Nephron progenitor cell (in vitro differentiated cells): Measurements from ENCODE around the gene MAP3K5.

Source experiments
- DNase-seq: peaks from one replicate; pipeline ENCODE4 v3.0.0; 2021
- H3K27ac Mint-ChIP-seq: 2 replicates; pipeline ENCODE4 v1.8.0; 2021; ENCODE audit warnings: mild to moderate bottlenecking, moderate library complexity, mixed read lengths
- H3K27me3 Mint-ChIP-seq: 2 replicates; pipeline ENCODE4 v1.8.0; 2021; ENCODE audit warnings: mild to moderate bottlenecking, low read depth, mixed read lengths; ENCODE audit not compliant: poor library complexity
- H3K36me3 Mint-ChIP-seq: 2 replicates; pipeline ENCODE4 v1.8.0; 2021; ENCODE audit warnings: low read depth, mixed read lengths
- H3K4me1 Mint-ChIP-seq: 2 replicates; pipeline ENCODE4 v1.8.0; 2021; ENCODE audit warnings: mixed read lengths
- H3K4me3 Mint-ChIP-seq: 2 replicates; pipeline ENCODE4 v1.8.0; 2021; ENCODE audit warnings: mild to moderate bottlenecking, moderate library complexity, mixed read lengths
- H3K9me3 Mint-ChIP-seq: 2 replicates; pipeline ENCODE4 v1.8.0; 2021; ENCODE audit warnings: mild to moderate bottlenecking, moderate library complexity, mixed read lengths
- TF ChIP-seq, protein P1 (sequence below): fragments of 200-600 bp; sonication (generic); IDR thresholded peaks from 2 replicates; pipeline ENCODE4 v1.5.0; 2021; ENCODE audit warnings: antibody characterized with exemption

MAP3K5 gene

DNA sequence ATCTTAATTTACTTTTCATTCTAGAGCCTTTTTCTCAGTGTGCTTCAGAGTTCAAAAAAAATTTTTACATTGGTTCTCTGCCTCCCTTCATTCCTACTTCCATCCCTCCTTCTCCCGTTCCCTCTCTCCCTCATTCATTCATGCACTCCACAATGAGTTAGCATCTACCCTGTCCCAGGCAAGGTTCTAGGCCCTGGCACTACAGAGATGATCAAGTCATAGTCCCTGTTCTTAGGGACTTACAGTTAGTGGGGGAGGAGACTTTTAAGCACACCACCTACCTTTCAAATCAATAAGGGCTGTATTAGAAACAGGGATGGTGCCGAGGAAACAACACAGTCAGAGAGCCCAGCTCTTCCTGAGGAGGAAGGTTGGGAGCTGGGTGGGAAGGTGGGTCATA is 40.3 kb downstream of the MAP3K5 start:
- Mint-ChIP-seq H3K36me3 (no peaks in the 10 kb centered on the region), H3K9me3 (no peaks in the 10 kb centered on the region), H3K27ac (no peak overlapping the region), H3K4me3 (no peak overlapping the region), H3K27me3 (peaks cover 3% of the 10 kb centered on the region), H3K4me1 (peaks cover 15% of the 10 kb centered on the region)
- no peak for DNase-seq
- TF ChIP-seq, protein P1, sequence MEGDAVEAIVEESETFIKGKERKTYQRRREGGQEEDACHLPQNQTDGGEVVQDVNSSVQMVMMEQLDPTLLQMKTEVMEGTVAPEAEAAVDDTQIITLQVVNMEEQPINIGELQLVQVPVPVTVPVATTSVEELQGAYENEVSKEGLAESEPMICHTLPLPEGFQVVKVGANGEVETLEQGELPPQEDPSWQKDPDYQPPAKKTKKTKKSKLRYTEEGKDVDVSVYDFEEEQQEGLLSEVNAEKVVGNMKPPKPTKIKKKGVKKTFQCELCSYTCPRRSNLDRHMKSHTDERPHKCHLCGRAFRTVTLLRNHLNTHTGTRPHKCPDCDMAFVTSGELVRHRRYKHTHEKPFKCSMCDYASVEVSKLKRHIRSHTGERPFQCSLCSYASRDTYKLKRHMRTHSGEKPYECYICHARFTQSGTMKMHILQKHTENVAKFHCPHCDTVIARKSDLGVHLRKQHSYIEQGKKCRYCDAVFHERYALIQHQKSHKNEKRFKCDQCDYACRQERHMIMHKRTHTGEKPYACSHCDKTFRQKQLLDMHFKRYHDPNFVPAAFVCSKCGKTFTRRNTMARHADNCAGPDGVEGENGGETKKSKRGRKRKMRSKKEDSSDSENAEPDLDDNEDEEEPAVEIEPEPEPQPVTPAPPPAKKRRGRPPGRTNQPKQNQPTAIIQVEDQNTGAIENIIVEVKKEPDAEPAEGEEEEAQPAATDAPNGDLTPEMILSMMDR: no peak

DNA sequence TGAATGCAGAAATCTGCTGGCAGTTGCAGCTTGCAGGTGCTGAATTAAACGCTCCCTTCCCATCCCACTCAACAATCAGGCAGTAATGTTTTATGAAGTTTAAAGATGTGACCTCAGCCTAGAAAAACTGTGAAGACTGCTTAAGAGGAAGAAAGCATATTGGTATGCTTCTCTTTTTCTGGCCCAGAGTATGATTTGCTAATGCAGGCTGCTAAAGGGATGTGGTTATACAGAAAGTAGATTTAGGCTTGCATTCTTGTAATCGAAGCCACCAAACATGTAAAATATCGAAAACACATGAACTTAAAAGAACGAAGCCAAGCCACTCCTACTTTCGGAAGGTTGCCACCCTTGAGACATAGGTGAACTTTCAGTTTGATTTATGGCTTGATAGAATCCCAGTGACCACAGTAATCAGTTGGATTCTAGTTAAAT is 40.7 kb downstream of the MAP3K5 start:
- H3K4me1 Mint-ChIP-seq: peaks cover 15% of the 10 kb centered on the region
- TF ChIP-seq, protein P1: no peak
- no peaks in the 10 kb centered on the region for H3K9me3 Mint-ChIP-seq
- no peak overlapping the region for H3K27ac Mint-ChIP-seq
- peaks cover 3% of the 10 kb centered on the region for H3K27me3 Mint-ChIP-seq
- H3K36me3 Mint-ChIP-seq: no peaks in the 10 kb centered on the region
- DNase-seq: no peak
- no peak overlapping the region for H3K4me3 Mint-ChIP-seq

DNA sequence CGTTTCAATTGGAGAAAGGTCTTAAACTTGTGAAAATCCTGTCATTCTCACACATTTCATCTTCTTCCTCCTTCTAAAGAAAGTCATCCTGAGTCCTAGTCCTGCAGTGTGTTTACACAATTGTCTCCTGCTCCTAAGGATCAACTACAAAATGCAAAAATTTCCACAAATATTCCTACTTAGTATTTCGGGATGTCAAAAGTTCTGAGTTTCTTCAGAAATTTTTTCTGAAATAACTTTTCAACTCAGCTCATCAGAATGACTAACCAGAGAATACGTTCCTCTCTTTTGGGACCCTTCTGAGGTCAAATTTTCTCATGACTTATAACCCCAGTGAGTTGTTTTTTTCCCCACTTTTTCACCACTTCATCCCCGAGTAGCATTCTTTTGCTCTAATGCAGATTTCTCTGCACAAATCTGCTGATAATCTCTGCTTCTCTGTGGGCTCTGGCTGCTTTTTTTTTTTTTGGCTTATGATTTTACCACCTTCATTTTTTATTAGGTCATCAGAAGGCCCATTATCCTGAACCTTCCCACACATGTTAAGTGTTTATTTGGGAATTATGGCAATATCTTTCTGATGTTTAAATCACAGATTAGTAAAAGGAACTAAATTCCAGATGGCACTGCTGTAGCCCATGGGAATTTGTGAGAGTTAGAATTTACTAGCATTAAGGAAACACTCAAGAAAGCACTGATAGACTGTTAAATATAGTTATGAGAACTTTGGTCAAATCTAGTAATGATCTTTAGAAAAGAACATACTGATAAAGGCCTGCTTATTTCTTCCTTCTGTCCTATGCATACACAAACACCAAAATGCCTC is 41.4 kb downstream of the MAP3K5 start:
- Mint-ChIP-seq H3K27me3 (peaks cover 3% of the 10 kb centered on the region), H3K9me3 (no peaks in the 10 kb centered on the region), H3K36me3 (no peaks in the 10 kb centered on the region), H3K27ac (peak overlapping the region; percentile 49), H3K4me1 (peaks cover 15% of the 10 kb centered on the region), H3K4me3 (no peak overlapping the region)
- TF ChIP-seq, protein P1: no peak
- DNase-seq: no peak

DNA sequence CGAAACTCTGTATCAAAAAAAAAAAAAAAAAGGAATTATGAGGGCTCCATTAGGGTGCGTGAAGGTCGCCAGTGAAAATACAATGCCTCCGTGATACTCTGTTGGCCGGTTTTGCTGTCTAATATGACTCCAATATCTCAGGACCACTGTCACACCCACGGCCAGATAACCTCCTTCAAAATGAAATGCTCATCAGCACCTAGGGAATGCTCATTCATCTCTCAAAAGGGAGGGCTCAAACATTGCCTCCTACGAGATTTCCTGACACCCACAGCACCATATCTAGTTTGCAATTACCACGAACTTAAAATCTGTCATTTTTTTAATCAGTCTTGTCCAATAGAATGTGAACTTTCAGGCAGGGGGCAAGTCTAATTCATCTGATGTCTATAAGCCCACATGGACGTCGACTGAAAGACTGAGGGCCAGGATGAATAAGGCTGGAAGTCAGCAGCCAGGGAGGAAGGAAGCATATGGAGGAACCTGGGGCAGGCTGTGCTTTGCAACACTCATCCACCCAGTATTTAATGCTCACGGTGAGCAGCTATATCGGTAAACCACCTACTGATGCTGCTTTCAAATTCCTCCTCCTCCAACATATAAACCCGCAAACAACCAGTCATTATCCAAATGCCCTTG is 42.8 kb downstream of the MAP3K5 start:
- Mint-ChIP-seq H3K27ac (peak overlapping the region; percentile 51), H3K36me3 (no peaks in the 10 kb centered on the region), H3K9me3 (no peaks in the 10 kb centered on the region), H3K27me3 (peaks cover 3% of the 10 kb centered on the region), H3K4me3 (no peak overlapping the region), H3K4me1 (peaks cover 24% of the 10 kb centered on the region)
- DNase-seq: no peak
- TF ChIP-seq, protein P1: no peak

DNA sequence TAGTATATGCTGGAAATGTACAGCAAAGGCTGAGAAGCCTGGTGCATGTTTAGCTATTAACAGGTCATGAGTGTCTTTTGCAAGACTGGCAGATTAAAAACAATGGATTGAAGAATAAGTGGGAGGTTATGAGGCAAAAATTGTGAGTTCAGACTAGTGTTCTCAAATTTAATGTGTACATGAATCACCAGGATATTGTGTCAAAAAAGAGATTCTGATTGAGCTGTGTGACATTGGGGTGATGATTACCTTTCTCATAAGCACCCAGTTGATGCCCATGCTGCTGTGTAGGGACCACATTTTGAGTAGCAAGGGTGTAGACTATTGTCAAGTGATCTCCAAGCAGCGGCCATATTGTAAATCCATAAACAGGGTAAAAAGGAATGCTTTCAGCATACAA is 44.8 kb downstream of the MAP3K5 start:
- no peak for DNase-seq
- H3K27me3 Mint-ChIP-seq: peaks cover 3% of the 10 kb centered on the region
- H3K36me3 Mint-ChIP-seq: no peaks in the 10 kb centered on the region
- no peak overlapping the region for H3K27ac Mint-ChIP-seq
- H3K4me3 Mint-ChIP-seq: no peak overlapping the region
- TF ChIP-seq, protein P1: no peak
- peaks cover 18% of the 10 kb centered on the region for H3K4me1 Mint-ChIP-seq
- peaks cover 11% of the 10 kb centered on the region for H3K9me3 Mint-ChIP-seq
